H7 (cell line): ENCODE data around the gene OR6M1. TPM values are rescaled to one million over a fixed set of nuclear protein-coding genes. Genes with fewer than 3 reads are reported as not detected.

Experiments used
- DNase-seq: peaks from one replicate; pipeline ENCODE4 v3.0.0; 2012
- H3K27me3 ChIP-seq: 2 replicates; pipeline ENCODE4 v1.6.0; 2011; ENCODE audit warnings: mild to moderate bottlenecking, low read length; ENCODE audit not compliant: control insufficient read depth, insufficient read depth
- H3K36me3 ChIP-seq: replicated peaks from 2 replicates; pipeline ENCODE4 v1.5.1; 2011; ENCODE audit warnings: low read length; ENCODE audit not compliant: control insufficient read depth, insufficient read depth
- H3K4me3 ChIP-seq: 2 replicates; pipeline ENCODE4 v1.5.1; 2011; ENCODE audit warnings: low read depth, mild to moderate bottlenecking, control low read depth, low read length, moderate library complexity; ENCODE audit not compliant: insufficient read depth
- total RNA-seq: library from RNA; depleted of rRNA; stranded (reverse); fragments of >200 nt; shearing (Covaris generic); gene quantifications from 2 replicates; pipeline ENCODE4 v1.2.3, GENCODE V29; 2014; rRNA removed

Gene OR6M1
- total RNA-seq, 1 experiment from 2014 or later = not detected

DNA sequence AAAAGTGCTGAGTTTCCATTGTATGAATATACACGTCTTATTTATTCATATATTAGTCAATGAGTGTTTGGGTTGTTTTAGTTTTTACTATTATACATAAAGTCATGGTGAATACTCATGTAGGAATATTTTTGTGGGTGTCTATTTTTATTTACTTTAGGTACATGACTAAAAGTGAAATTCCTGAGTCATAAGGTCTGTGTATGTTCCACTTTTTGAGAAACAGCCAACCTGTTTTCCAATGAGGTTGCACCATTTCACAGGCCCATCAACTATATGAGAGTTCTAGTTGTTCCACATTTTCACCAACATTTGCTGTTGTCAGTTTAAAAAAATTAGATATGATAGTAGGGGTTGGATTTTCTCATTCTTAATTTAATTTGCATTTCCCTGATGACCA lies 45.3 kb downstream of the OR6M1 start:
- DNase-seq = no peak
- no peak overlapping the region for H3K4me3 ChIP-seq
- H3K36me3 ChIP-seq = no peaks in the 10 kb centered on the region
- H3K27me3 ChIP-seq = no peaks in the 10 kb centered on the region

DNA sequence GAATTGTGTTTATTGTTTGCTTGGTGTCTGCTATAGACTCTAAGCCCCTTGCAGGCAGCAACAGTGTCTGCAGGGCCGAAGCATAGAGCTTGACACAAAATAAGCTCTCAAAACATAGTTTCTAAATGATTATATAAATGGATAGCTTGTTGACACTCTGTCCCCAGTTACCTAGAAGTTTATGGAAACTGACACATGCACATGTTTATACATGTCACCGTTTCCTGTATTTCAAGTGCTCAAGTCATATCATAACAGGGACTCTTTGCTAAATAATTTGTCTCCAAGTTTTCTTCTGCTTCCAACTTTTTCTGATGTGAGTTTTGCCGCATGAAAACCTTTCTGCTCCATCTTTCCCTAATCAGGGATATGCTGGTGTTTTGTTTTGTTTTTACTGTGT lies 48.2 kb downstream of the OR6M1 start:
- no peak overlapping the region for H3K4me3 ChIP-seq
- no peak for DNase-seq
- no peaks in the 10 kb centered on the region for H3K27me3 ChIP-seq
- no peaks in the 10 kb centered on the region for H3K36me3 ChIP-seq

DNA sequence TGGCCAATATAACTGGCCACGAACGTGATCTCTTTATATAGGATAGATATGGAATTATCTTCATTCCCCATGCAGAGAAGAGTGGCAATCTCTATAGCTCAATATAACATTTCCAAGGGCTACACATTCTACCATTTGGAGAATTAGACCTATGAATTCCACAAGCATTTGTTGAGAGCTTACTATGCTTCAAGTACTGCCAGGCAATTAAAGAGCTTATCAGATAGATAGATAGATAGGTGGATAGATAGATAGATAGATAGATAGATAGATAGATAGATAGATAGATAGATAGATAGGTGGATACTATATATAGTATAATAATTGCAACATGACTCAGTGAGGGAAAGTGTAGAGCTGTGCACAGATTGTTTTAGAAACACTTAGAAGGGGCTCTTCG lies 50.3 kb downstream of the OR6M1 start:
- Histone ChIP-seq H3K4me3 (no peak overlapping the region), H3K36me3 (no peaks in the 10 kb centered on the region), H3K27me3 (no peaks in the 10 kb centered on the region)
- no peak for DNase-seq

Other genes starting within 250 kb of the OR6M1 start
- gene SCN3B, start 151.7 kb downstream of the OR6M1 start, total RNA-seq = 0.14 and 0.18 TPM in 2 replicates
- gene ZNF202, start 64.7 kb downstream of the OR6M1 start, total RNA-seq = 23.0 and 26.5 TPM in 2 replicates
- gene OR6X1, start 51.8 kb downstream of the OR6M1 start, total RNA-seq = not detected in 2 replicates
- gene TMEM225, start 79.3 kb upstream of the OR6M1 start, total RNA-seq = not detected in 2 replicates
- not detected in 2 replicates for gene OR8D4, start 95.8 kb upstream of the OR6M1 start, total RNA-seq
- gene OR4D5, start 133.3 kb upstream of the OR6M1 start, total RNA-seq = not detected in 2 replicates
- gene OR6T1, start 137.5 kb upstream of the OR6M1 start, total RNA-seq = not detected in 2 replicates
- gene OR10S1, start 171.4 kb upstream of the OR6M1 start, total RNA-seq = not detected in 2 replicates
- not detected in 2 replicates for gene OR10G6, start 188.8 kb upstream of the OR6M1 start, total RNA-seq
- gene OR10G4, start 206.6 kb upstream of the OR6M1 start, total RNA-seq = not detected in 2 replicates
- gene OR10G9, start 216.7 kb upstream of the OR6M1 start, total RNA-seq = not detected in 2 replicates
- not detected in 2 replicates for gene OR10G8, start 220.4 kb upstream of the OR6M1 start, total RNA-seq
- gene OR10G7, start 235.0 kb upstream of the OR6M1 start, total RNA-seq = not detected in 2 replicates